HCT116 (cell line): ENCODE measurements around the gene SMARCB1. TPM values are rescaled to one million over a fixed set of nuclear protein-coding genes. Genes with fewer than 3 reads are reported as not detected.

Experiments used
- ATAC-seq: fragments of 200-7000 bp; cut with Tn5 transposase; 2 replicates; pipeline ENCODE4 v1.9.1; 2020; ENCODE audit warnings: mild to moderate bottlenecking, moderate library complexity
- BruUV-seq: library from RNA; stranded (reverse); fragments of 400-500 nt; replicated peaks from 2 replicates; lab custom pipeline; 2021; lab: Mats Ljungman, UMichigan
- CTCF ChIA-PET: fragments of 300-600 bp; sonication (Branson Sonifier 250); formaldehyde crosslinking; loops from one replicate; lab custom pipeline; 2021; ENCODE audit warnings: antibody characterized with exemption; lab: Charles Lee
- POLR2A ChIA-PET: fragments of 300-600, 350-600 bp; sonication (Branson Sonifier 250); formaldehyde crosslinking; loops from one replicate; lab custom pipeline; 2021; ENCODE audit warnings: antibody characterized with exemption; lab: Charles Lee
- RAD21 ChIA-PET, 2 experiments: fragments of 300-600 bp; sonication (Branson Sonifier 250); formaldehyde crosslinking; loops; one replicate each; lab custom pipeline; 2023; ENCODE audit warnings: low total read pairs in 2 of 2; ENCODE audit not compliant: uncharacterized antibody in 2 of 2, unreplicated experiment in 2 of 2, low non-redundant PET in 1 of 2; lab: Charles Lee
- DNase-seq: peaks from one replicate; pipeline ENCODE4 v3.0.0-alpha.2; 2010; ENCODE audit warnings: low read depth, low spot score
- H2AFZ ChIP-seq: fragments of 200-600 bp; shearing (Covaris generic), sonication (generic); 2 replicates; pipeline ENCODE4 v1.6.1; 2017; ENCODE audit warnings: low read depth, mixed run types, mixed read lengths, antibody characterized with exemption, low read length; ENCODE audit not compliant: poor library complexity, severe bottlenecking
- H3K27ac ChIP-seq: 2 replicates; pipeline ENCODE4 v1.5.1; 2012; ENCODE audit warnings: low read depth, low read length
- H3K27me3 ChIP-seq: fragments of 200-600 bp; sonication (generic); 2 replicates; pipeline ENCODE4 v1.6.1; 2016; ENCODE audit warnings: mixed run types, low read length, mixed read lengths; ENCODE audit not compliant: insufficient read depth
- H3K36me3 ChIP-seq, 2 experiments: fragments of 200-500 bp in 1 of 2; fragments of 200-600 bp in 1 of 2; sonication (Bioruptor generic) in 1 of 2; sonication (generic) in 1 of 2; 2 replicates each; pipeline versions ENCODE4 v1.5.1 to v1.6.1; 2014 to 2016; ENCODE audit warnings: low read length in 2 of 2, inconsistent platforms in 1 of 2, mixed read lengths in 1 of 2, mixed run types in 1 of 2; ENCODE audit not compliant: insufficient read depth in 2 of 2, control insufficient read depth in 1 of 2
- H3K4me1 ChIP-seq, 2 experiments: fragments of 200-600 bp in 1 of 2; sonication (generic) in 1 of 2; 2 replicates each; pipeline versions ENCODE4 v1.5.1 to v1.6.1; 2012 to 2017; ENCODE audit warnings: low read length in 2 of 2, inconsistent platforms in 1 of 2, mild to moderate bottlenecking in 1 of 2, mixed read lengths in 1 of 2, mixed run types in 1 of 2, moderate library complexity in 1 of 2; ENCODE audit not compliant: insufficient read depth in 2 of 2, control insufficient read depth in 1 of 2
- H3K4me2 ChIP-seq: fragments of 200-600 bp; sonication (generic); 2 replicates; pipeline ENCODE4 v1.6.1; 2017; ENCODE audit warnings: mixed run types, low read length, mixed read lengths
- H3K4me3 ChIP-seq, 2 experiments: fragments of 200-600 bp in 1 of 2; sonication (generic) in 1 of 2; replicated peaks in 1 of 2; 2 replicates each; pipeline ENCODE4 v1.5.1; 2011 to 2016; ENCODE audit warnings: low read length in 2 of 2, control low read depth in 1 of 2, low read depth in 1 of 2, mild to moderate bottlenecking in 1 of 2, mixed read lengths in 1 of 2, mixed run types in 1 of 2
- H3K79me2 ChIP-seq: fragments of 200-600 bp; sonication (generic); 2 replicates; pipeline ENCODE4 v1.6.1; 2017; ENCODE audit warnings: mild to moderate bottlenecking, mixed run types, low read length, moderate library complexity, mixed read lengths; ENCODE audit not compliant: insufficient read depth
- H3K9ac ChIP-seq: fragments of 200-600 bp; sonication (generic); 2 replicates; pipeline ENCODE4 v1.6.1; 2016; ENCODE audit warnings: low read length, mixed read lengths
- H3K9me2 ChIP-seq: fragments of 200-600 bp; sonication (generic), shearing (Covaris generic); 2 replicates; pipeline ENCODE4 v1.6.1; 2017; ENCODE audit warnings: mixed run types, mild to moderate bottlenecking, moderate library complexity; ENCODE audit not compliant: insufficient read depth
- H3K9me3 ChIP-seq, 2 experiments: fragments of 200-500 bp in 1 of 2; fragments of 200-600 bp in 1 of 2; sonication (Bioruptor generic) in 1 of 2; sonication (generic) in 1 of 2; 2 replicates each; pipeline ENCODE4 v1.6.1; 2014 to 2017; ENCODE audit warnings: low read length in 2 of 2, mixed read lengths in 2 of 2, inconsistent platforms in 1 of 2, low read depth in 1 of 2, mild to moderate bottlenecking in 1 of 2, mixed run types in 1 of 2, moderate library complexity in 1 of 2; ENCODE audit not compliant: control insufficient read depth in 1 of 2, insufficient read depth in 1 of 2
- H4K20me1 ChIP-seq: fragments of 200-600 bp; sonication (generic), shearing (Covaris generic); 2 replicates; pipeline ENCODE4 v1.6.1; 2017; ENCODE audit warnings: mixed run types, mild to moderate bottlenecking, moderate library complexity; ENCODE audit not compliant: insufficient read depth
- ATF3 ChIP-seq: IDR thresholded peaks from 2 replicates; pipeline ENCODE4 v1.6.1; 2012
- CBX3 ChIP-seq: IDR thresholded peaks from 2 replicates; pipeline ENCODE4 v1.6.1; 2012; ENCODE audit warnings: low read depth
- CEBPB ChIP-seq: IDR thresholded peaks from 2 replicates; pipeline ENCODE4 v1.6.1; 2012; ENCODE audit warnings: low read depth
- CTCF ChIP-seq, 3 experiments: fragments of 200-600 bp in 1 of 3; sonication (generic) in 1 of 3; IDR thresholded peaks in 2 of 3; conservative IDR thresholded peaks in 1 of 3; 2 replicates each; pipeline ENCODE4 v1.5.1; 2012 to 2017; ENCODE audit warnings: low read depth in 2 of 3, low read length in 2 of 3, antibody characterized with exemption in 1 of 3, borderline replicate concordance in 1 of 3, control low read depth in 1 of 3, mild to moderate bottlenecking in 1 of 3, mixed read lengths in 1 of 3, mixed run types in 1 of 3, moderate library complexity in 1 of 3; ENCODE audit not compliant: insufficient read depth in 1 of 3
- EGR1 ChIP-seq: IDR thresholded peaks from 2 replicates; pipeline ENCODE4 v1.6.1; 2012; ENCODE audit warnings: low read depth
- ELF1 ChIP-seq: IDR thresholded peaks from 2 replicates; pipeline ENCODE4 v1.6.1; 2012; ENCODE audit warnings: low read depth, borderline replicate concordance
- EZH2 ChIP-seq: fragments of 200-600 bp; sonication (generic); IDR thresholded peaks from 2 replicates; pipeline ENCODE4 v1.6.1; 2017; ENCODE audit warnings: antibody characterized with exemption, mixed run types
- EZH2phosphoT487 ChIP-seq: fragments of 200-600 bp; IDR thresholded peaks from 2 replicates; pipeline ENCODE4 v1.6.1; 2018; ENCODE audit warnings: antibody characterized with exemption, borderline replicate concordance
- FOSL1 ChIP-seq: IDR thresholded peaks from 2 replicates; pipeline ENCODE4 v1.6.1; 2012; ENCODE audit warnings: low read depth
- JUND ChIP-seq: IDR thresholded peaks from 2 replicates; pipeline ENCODE4 v1.6.1; 2012
- MAX ChIP-seq: IDR thresholded peaks from 2 replicates; pipeline ENCODE4 v1.6.1; 2012
- POLR2A ChIP-seq: IDR thresholded peaks from 2 replicates; pipeline ENCODE4 v1.7.0; 2011; ENCODE audit warnings: borderline replicate concordance; ENCODE audit not compliant: insufficient read depth, insufficient read length; ENCODE audit errors: extremely low read depth
- POLR2AphosphoS5 ChIP-seq: IDR thresholded peaks from 2 replicates; pipeline ENCODE4 v1.6.1; 2011; ENCODE audit warnings: mild to moderate bottlenecking, low read depth, low read length, moderate library complexity
- RAD21 ChIP-seq: IDR thresholded peaks from 2 replicates; pipeline ENCODE4 v1.6.1; 2012; ENCODE audit warnings: low read depth, mild to moderate bottlenecking
- REST ChIP-seq: IDR thresholded peaks from 2 replicates; pipeline ENCODE4 v1.6.1; 2012; ENCODE audit warnings: low read depth
- SP1 ChIP-seq: IDR thresholded peaks from 2 replicates; pipeline ENCODE4 v1.6.1; 2012; ENCODE audit warnings: low read depth
- SRF ChIP-seq: IDR thresholded peaks from 2 replicates; pipeline ENCODE4 v1.6.1; 2012; ENCODE audit warnings: low read depth
- TCF7L2 ChIP-seq: IDR thresholded peaks from 2 replicates; pipeline ENCODE4 v1.7.0; 2011; ENCODE audit warnings: borderline replicate concordance, inconsistent platforms; ENCODE audit not compliant: insufficient read depth, insufficient read length; ENCODE audit errors: extremely low read depth
- ZBTB33 ChIP-seq: IDR thresholded peaks from 2 replicates; pipeline ENCODE4 v1.6.1; 2011; ENCODE audit warnings: mild to moderate bottlenecking, low read length, moderate library complexity; ENCODE audit not compliant: insufficient replicate concordance; ENCODE audit errors: extremely low read depth
- ZNF274 ChIP-seq: fragments of 200-500 bp; sonication (Bioruptor generic); IDR thresholded peaks from 2 replicates; pipeline ENCODE4 v1.6.1; 2014; ENCODE audit warnings: mild to moderate bottlenecking, low read depth, low read length, inconsistent platforms
- intact Hi-C: fragments of 100-400 bp; cut with micrococcal nuclease; formaldehyde crosslinking; loops from 2 replicates; pipeline ENCODE4 v1.10.0; 2022
- total RNA-seq: library from RNA; stranded (reverse); gene quantifications from one replicate; pipeline ENCODE4 v1.2.1, GENCODE V29; 2021; ENCODE audit not compliant: unreplicated experiment

SMARCB1 gene
- total RNA-seq, 1 experiment from 2014 or later, result 101 TPM

GRCh38 chr22:23836281-23836680 lies 49.5 kb downstream of the SMARCB1 start:
- no peak for ATAC-seq
- H3K79me2 ChIP-seq, result no peaks in the 10 kb centered on the region; the same call in 1 of the 2 replicates
- TF ChIP-seq ELF1, result no peak
- TF ChIP-seq SRF, result no peak
- no peak for TF ChIP-seq EGR1
- TF ChIP-seq POLR2AphosphoS5, result no peak
- no peak for TF ChIP-seq EZH2
- no peak for TF ChIP-seq FOSL1
- no peak for TF ChIP-seq MAX
- TF ChIP-seq SP1, result no peak
- no peak for TF ChIP-seq JUND
- TF ChIP-seq POLR2A, result no peak
- TF ChIP-seq CBX3, result no peak
- no peak for TF ChIP-seq ZBTB33
- no peak for TF ChIP-seq REST
- no peak for TF ChIP-seq TCF7L2
- no peak for TF ChIP-seq CTCF (IDR thresholded peaks at IDR 0.05 in 2 of 3, conservative IDR thresholded peaks at IDR 0.05 in 1 of 3; ENCODE audit: borderline replicate concordance in 1 of 3, insufficient read depth in 1 of 3, low read depth in 2 of 3, low read length in 2 of 3)
- no peak for TF ChIP-seq EZH2phosphoT487
- no peak for TF ChIP-seq RAD21
- no peak for TF ChIP-seq CEBPB
- TF ChIP-seq ZNF274, result no peak
- no peak for TF ChIP-seq ATF3
- no peaks in the 10 kb centered on the region for H4K20me1 ChIP-seq
- H3K27ac ChIP-seq, result no peak overlapping the region
- H3K9me2 ChIP-seq, result no peaks in the 10 kb centered on the region
- no peak overlapping the region for H3K4me2 ChIP-seq
- ChIA-PET POLR2A (no interaction called here), RAD21 (no interaction called here), CTCF (no interaction called here)
- no peak overlapping the region for H2AFZ ChIP-seq
- intact Hi-C loops, result no loop called here
- H3K9me3 ChIP-seq, result no peaks in the 10 kb centered on the region
- H3K9ac ChIP-seq, result no peak overlapping the region
- H3K36me3 ChIP-seq, result peaks cover 2 to 5% of the 10 kb centered on the region in 2 experiments; a peak in 3 of 4 replicates
- no peak for DNase-seq
- H3K4me3 ChIP-seq, result no peak overlapping the region
- BruUV-seq, result no TSS peak
- no peaks in the 10 kb centered on the region for H3K27me3 ChIP-seq
- H3K4me1 ChIP-seq, result no peaks in the 10 kb centered on the region
